ENCODE measurements around the gene MINAR1. TPM values are rescaled to one million over a fixed set of nuclear protein-coding genes. Genes with fewer than 3 reads are reported as not detected.

MINAR1 gene
- total RNA-seq, 2 experiments from 2014 or later, result 0.11 to 0.14 TPM

- CTCF ChIA-PET, result no interaction called here
- Histone ChIP-seq H3K36me3 (ENCODE audit: insufficient read depth, low read length) (no peaks in the 10 kb centered on the region), H3K4me1 (ENCODE audit: insufficient read depth, low read length) (no peaks in the 10 kb centered on the region), H3K27ac (ENCODE audit: low read depth in 1 of 2, low read length in 2 of 2) (no peak overlapping the region), H3K9me3 (ENCODE audit: control insufficient read depth in 1 of 2, insufficient read depth in 1 of 2, low read length in 2 of 2) (no peaks in the 10 kb centered on the region), H3K27me3 (ENCODE audit: control insufficient read depth in 1 of 2, insufficient read depth in 2 of 2, low read length in 2 of 2) (peaks cover 0 to 3% of the 10 kb centered on the region in 2 experiments), H3K4me3 (ENCODE audit: low read length) (no peak overlapping the region)
- intact Hi-C loops (cut with DNase I, micrococcal nuclease), result no loop called here
- POLR2A ChIA-PET, result no interaction called here
- H3K27ac Mint-ChIP-seq, result no peak overlapping the region
- DNase-seq (no peak), ATAC-seq (ENCODE audit: poor library complexity) (no peak)
- H3K27me3 Mint-ChIP-seq, result no peaks in the 10 kb centered on the region
- no peak for TF ChIP-seq CTCF (IDR thresholded peaks at IDR 0.05)
- no peaks in the 10 kb centered on the region for H3K4me1 Mint-ChIP-seq (ENCODE audit: low read depth)
- H3K9me3 Mint-ChIP-seq, result no peaks in the 10 kb centered on the region
- H3K36me3 Mint-ChIP-seq (ENCODE audit: low read depth), result no peaks in the 10 kb centered on the region
- H3K4me3 Mint-ChIP-seq, result no peak overlapping the region
Observed at GRCh38 chr15:79463781-79464270, 31.7 kb downstream of the MINAR1 start.

DNA sequence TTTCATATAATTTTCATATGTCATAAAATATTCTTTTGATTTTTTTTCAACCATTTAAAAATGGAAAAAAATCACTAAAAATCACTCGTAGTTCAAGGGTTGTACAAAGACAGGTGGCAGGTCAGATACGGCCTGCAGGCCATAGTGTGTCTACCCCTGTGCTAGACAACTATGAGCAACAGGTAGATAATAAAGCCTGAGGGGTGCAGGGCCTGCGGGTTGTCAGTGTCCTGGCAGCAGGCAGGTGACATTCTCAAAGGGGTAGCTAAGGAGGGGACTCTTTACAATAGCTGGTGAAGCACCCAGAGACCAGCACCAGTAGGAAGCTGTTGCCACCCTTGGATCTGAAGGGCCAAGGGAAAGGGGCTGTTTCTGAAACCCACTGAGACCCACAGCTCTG lies 34.4 kb downstream of the MINAR1 start:
- Histone ChIP-seq H3K9me3 (ENCODE audit: control insufficient read depth in 1 of 2, insufficient read depth in 1 of 2, low read length in 2 of 2) (no peaks in the 10 kb centered on the region), H3K27me3 (ENCODE audit: control insufficient read depth in 1 of 2, insufficient read depth in 2 of 2, low read length in 2 of 2) (no peaks in the 10 kb centered on the region), H3K4me1 (ENCODE audit: insufficient read depth, low read length) (no peaks in the 10 kb centered on the region), H3K36me3 (ENCODE audit: insufficient read depth, low read length) (no peaks in the 10 kb centered on the region), H3K4me3 (ENCODE audit: low read length) (no peak overlapping the region), H3K27ac (ENCODE audit: low read depth in 1 of 2, low read length in 2 of 2) (no peak overlapping the region)
- H3K27ac Mint-ChIP-seq, result no peak overlapping the region
- H3K4me3 Mint-ChIP-seq, result no peak overlapping the region
- H3K36me3 Mint-ChIP-seq (ENCODE audit: low read depth), result no peaks in the 10 kb centered on the region
- intact Hi-C loops (cut with DNase I, micrococcal nuclease), result no loop called here
- DNase-seq (no peak), ATAC-seq (ENCODE audit: poor library complexity) (no peak)
- TF ChIP-seq CTCF (IDR thresholded peaks at IDR 0.05), result no peak
- CTCF ChIA-PET, result no interaction called here
- no peaks in the 10 kb centered on the region for H3K9me3 Mint-ChIP-seq
- no peaks in the 10 kb centered on the region for H3K27me3 Mint-ChIP-seq
- POLR2A ChIA-PET, result no interaction called here
- no peaks in the 10 kb centered on the region for H3K4me1 Mint-ChIP-seq (ENCODE audit: low read depth)

DNA sequence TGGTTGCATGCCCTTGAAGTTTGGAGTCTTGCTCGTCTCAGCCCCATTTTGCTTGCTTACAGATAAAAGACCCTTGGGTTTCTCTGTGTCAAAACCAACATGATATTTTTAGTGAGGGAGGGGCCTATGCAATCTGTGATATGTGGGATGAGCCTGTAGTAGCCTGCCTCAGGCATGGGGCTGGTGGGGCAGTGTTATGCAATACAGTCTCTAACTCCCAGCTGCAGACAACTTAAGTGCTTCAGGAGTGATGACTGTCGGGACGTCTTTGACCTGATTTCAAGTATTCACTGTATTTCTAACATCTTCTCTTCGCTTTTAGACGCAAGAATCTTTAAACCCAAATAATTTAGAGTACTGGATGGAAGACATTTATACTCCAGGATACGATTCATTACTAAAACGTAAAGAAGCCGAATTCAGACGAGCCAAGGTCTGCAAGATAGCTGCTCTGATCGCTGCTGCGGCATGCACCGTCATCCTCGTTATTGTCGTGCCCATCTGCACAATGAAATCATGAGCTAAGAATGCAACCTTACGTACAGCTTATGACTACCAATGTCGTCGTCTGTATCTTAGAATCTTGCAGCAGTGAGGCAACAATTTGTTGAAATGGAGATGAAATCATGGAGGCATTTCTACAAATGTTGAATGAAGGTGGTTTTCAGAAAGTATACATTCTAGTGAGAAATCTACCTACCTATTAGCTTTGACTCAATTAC lies 35.9 kb downstream of the MINAR1 start:
- no peak for DNase-seq
- TF ChIP-seq CTCF (IDR thresholded peaks at IDR 0.05), result no peak
- Mint-ChIP-seq H3K27ac (no peak overlapping the region), H3K4me3 (no peak overlapping the region), H3K4me1 (ENCODE audit: low read depth) (no peaks in the 10 kb centered on the region), H3K36me3 (ENCODE audit: low read depth) (no peaks in the 10 kb centered on the region), H3K9me3 (no peaks in the 10 kb centered on the region), H3K27me3 (no peaks in the 10 kb centered on the region)
- no peaks in the 10 kb centered on the region for H3K36me3 ChIP-seq (ENCODE audit: insufficient read depth, low read length)
- POLR2A ChIA-PET, result no interaction called here
- CTCF ChIA-PET, result no interaction called here
- intact Hi-C loops (cut with DNase I, micrococcal nuclease), result no loop called here
- no peaks in the 10 kb centered on the region for H3K9me3 ChIP-seq (ENCODE audit: control insufficient read depth in 1 of 2, insufficient read depth in 1 of 2, low read length in 2 of 2)
- H3K4me3 ChIP-seq (ENCODE audit: low read length), result no peak overlapping the region
- ATAC-seq (ENCODE audit: poor library complexity), result no peak
- H3K4me1 ChIP-seq (ENCODE audit: insufficient read depth, low read length), result no peaks in the 10 kb centered on the region
- H3K27ac ChIP-seq (ENCODE audit: low read depth in 1 of 2, low read length in 2 of 2), result no peak overlapping the region
- H3K27me3 ChIP-seq (ENCODE audit: control insufficient read depth in 1 of 2, insufficient read depth in 2 of 2, low read length in 2 of 2), result no peaks in the 10 kb centered on the region
